ENCODE data around the gene SLC22A12. TPM values are rescaled to one million over a fixed set of nuclear protein-coding genes. Genes with fewer than 3 reads are reported as not detected.

SLC22A12 gene
- total and polyA plus RNA-seq, 2 of the 8 experiments (the other 6 are each of a cell fraction or from before 2014, with no cell fraction given): not detected

GRCh38 chr11:64568584-64569140, 22.4 kb upstream of the SLC22A12 start:
- H3K4me2 ChIP-seq (ENCODE audit: insufficient read depth in 1 of 2, low read depth in 2 of 2, low read length in 2 of 2): no peak overlapping the region
- H3K9ac ChIP-seq (replicated peaks in 1 of 4; ENCODE audit: extremely low read depth in 1 of 4, low read depth in 3 of 4, low read length in 3 of 4): no peak overlapping the region
- peaks cover 0 to 4% of the 10 kb centered on the region in 2 experiments for H4K20me1 ChIP-seq (replicated peaks in 1 of 2; ENCODE audit: control insufficient read depth in 1 of 2, insufficient read depth in 2 of 2, low read length in 2 of 2)
- H3K9me3 ChIP-seq (ENCODE audit: insufficient read depth in 2 of 2, low read depth in 1 of 2, low read length in 1 of 2): no peaks in the 10 kb centered on the region
- H2BK12ac ChIP-seq (ENCODE audit: low read depth, low read length): peak overlapping the region; percentile 60; the same call in 1 of the 2 replicates
- H4K8ac ChIP-seq (ENCODE audit: extremely low read depth, insufficient read depth, low read length): peak overlapping the region; percentile 63
- no peak overlapping the region for H3K14ac ChIP-seq (ENCODE audit: insufficient read length)
- 82% methylated on average over 8 of the region's 8 CpGs; no CpG with 5 or more reads in 1 of the 2 experiments for WGBS, 2 experiments (ENCODE audit: extremely low coverage in 1 of 2, insufficient coverage in 1 of 2, insufficient read length in 1 of 2, insufficient replicate concordance in 2 of 2, low coverage in 1 of 2, low lambda C conversion rate in 2 of 2, missing lambda C conversion rate in 1 of 2)
- FAIRE-seq (no peak), DNase-seq (ENCODE audit: low read depth in 1 of 2, low spot score in 2 of 2) (no peak)
- no peak overlapping the region for H2AK5ac ChIP-seq (ENCODE audit: low read depth, low read length)
- no peaks in the 10 kb centered on the region for H3K79me1 ChIP-seq (ENCODE audit: low read depth, low read length)
- H3K4me1 ChIP-seq (replicated peaks in 1 of 4; ENCODE audit: control insufficient read depth in 3 of 4, insufficient read depth in 4 of 4, low read length in 3 of 4): peaks cover 0 to 32% (median 20%) of the 10 kb centered on the region in 4 experiments; a peak in 6 of 7 replicates
- H2BK120ac ChIP-seq (replicated peaks; ENCODE audit: low read depth, low read length): no peak overlapping the region
- CTCF ChIA-PET (ENCODE audit: partially characterized antibody): interaction anchor here (0.6 to 8.7 kb wide), 8 partner anchors 11 to 179 kb away, joined by 3 to 75 read pairs (median 3); no protein-coding TSS in a partner anchor
- no peak overlapping the region for H2BK20ac ChIP-seq (ENCODE audit: low read length)
- no peak overlapping the region for H2BK5ac ChIP-seq (ENCODE audit: low read depth, low read length)
- H3K18ac ChIP-seq (ENCODE audit: extremely low read depth, low read length): peak overlapping the region; percentile 60; the same call in 1 of the 2 replicates
- no peaks in the 10 kb centered on the region for H3K36me3 ChIP-seq (ENCODE audit: control insufficient read depth in 2 of 4, insufficient read depth in 4 of 4, low read length in 3 of 4)
- H3K23ac ChIP-seq (ENCODE audit: insufficient read length): no peak overlapping the region
- POLR2A ChIA-PET (ENCODE audit: partially characterized antibody): interaction anchor here (0.6 to 1.6 kb wide), 2 partner anchors 79 to 194 kb away, joined by 3 to 4 read pairs; no protein-coding TSS in a partner anchor
- H4K5ac ChIP-seq (ENCODE audit: insufficient read length, low read depth, low read length): no peak overlapping the region
- H3K4ac ChIP-seq (replicated peaks; ENCODE audit: insufficient read length, low read depth, low read length): no peak overlapping the region
- H2BK15ac ChIP-seq (ENCODE audit: low read length): peak overlapping the region; percentile 98; the same call in 1 of the 2 replicates
- no peak overlapping the region for H4K91ac ChIP-seq (replicated peaks; ENCODE audit: insufficient read length, low read length)
- H3K27ac ChIP-seq (ENCODE audit: low read depth, low read length): no peak overlapping the region
- peaks cover 5% of the 10 kb centered on the region; the same call in 1 of the 2 replicates for H3K23me2 ChIP-seq (ENCODE audit: low read depth, low read length)
- H2AFZ ChIP-seq (ENCODE audit: low read length): no peak overlapping the region
- H3K56ac ChIP-seq (replicated peaks; ENCODE audit: insufficient read length, low read depth, low read length): no peak overlapping the region
- H3K4me3 ChIP-seq (ENCODE audit: extremely low read depth in 1 of 4, insufficient read depth in 2 of 4, low read depth in 3 of 4, low read length in 4 of 4): no peak overlapping the region
- peaks cover 0 to 3% (median 0%) of the 10 kb centered on the region in 4 experiments; a peak in 2 of 7 replicates for H3K27me3 ChIP-seq (replicated peaks in 1 of 4; ENCODE audit: control insufficient read depth in 3 of 4, extremely low read depth in 1 of 4, insufficient read depth in 3 of 4, low read length in 3 of 4)
- no peaks in the 10 kb centered on the region for H3K79me2 ChIP-seq (ENCODE audit: control insufficient read depth in 1 of 2, insufficient read depth in 2 of 2, low read length in 2 of 2)
- TF ChIP-seq CREB1 (IDR thresholded peaks at IDR 0.05): no peak
- no peak for TF ChIP-seq CTCF (IDR thresholded peaks at IDR 0.05; ENCODE audit: control extremely low read depth in 1 of 3, insufficient read depth in 1 of 3, low read depth in 1 of 3, low read length in 3 of 3)
- TF ChIP-seq NANOG (IDR thresholded peaks at IDR 0.05; ENCODE audit: insufficient read depth, low read depth, low read length, poor library complexity, severe bottlenecking): no peak
- no peak for TF ChIP-seq RXRA (IDR thresholded peaks at IDR 0.05; ENCODE audit: insufficient read depth, low read depth, low read length)
- TF ChIP-seq FOSL1 (IDR thresholded peaks at IDR 0.05; ENCODE audit: insufficient read depth, low read depth, low read length): no peak
- no peak for TF ChIP-seq SP2 (IDR thresholded peaks at IDR 0.05; ENCODE audit: low read length)
- TF ChIP-seq TCF12 (IDR thresholded peaks at IDR 0.05; ENCODE audit: low read depth, low read length): no peak
- TF ChIP-seq CTBP2 (IDR thresholded peaks at IDR 0.05; ENCODE audit: borderline replicate concordance, insufficient read depth, insufficient read length, low read length): no peak
- no peak for TF ChIP-seq GTF2F1 (IDR thresholded peaks at IDR 0.05; ENCODE audit: borderline replicate concordance, low read depth, low read length)
- no peak for TF ChIP-seq TBP (IDR thresholded peaks at IDR 0.05; ENCODE audit: low read depth, low read length)

Measured in H1 (cell line).